ENCODE measurements around the gene TST.

The TST gene

GRCh38 chr22:37060801-37061610, 41.8 kb upstream of the TST start:
- H3K27me3 ChIP-seq (ENCODE audit: low read length), result no peaks in the 10 kb centered on the region
- no peak overlapping the region for H3K27ac ChIP-seq (ENCODE audit: low read depth, low read length)
- no peak overlapping the region for H3K4me3 ChIP-seq (ENCODE audit: insufficient read depth, low read length, poor library complexity, severe bottlenecking)
- H3K9me2 ChIP-seq (replicated peaks; ENCODE audit: insufficient read depth, low read length), result no peaks in the 10 kb centered on the region
- H3K9ac ChIP-seq (ENCODE audit: low read length), result no peak overlapping the region
- no peaks in the 10 kb centered on the region for H3F3A ChIP-seq (ENCODE audit: insufficient read depth)
- no peak overlapping the region for H2AFZ ChIP-seq (ENCODE audit: low read depth, low read length, severe bottlenecking)
- H3K36me3 ChIP-seq (ENCODE audit: low read length), result no peaks in the 10 kb centered on the region
- no peaks in the 10 kb centered on the region for H3K9me3 ChIP-seq (ENCODE audit: insufficient read depth, low read length)
- no peak for TF ChIP-seq CTCF (IDR thresholded peaks at IDR 0.05; ENCODE audit: insufficient read depth, low read length, poor library complexity, severe bottlenecking)
- TF ChIP-seq EZH2phosphoT487 (conservative IDR thresholded peaks at IDR 0.05; ENCODE audit: low read length), result no peak
- no peaks in the 10 kb centered on the region for H3K79me2 ChIP-seq (ENCODE audit: insufficient read depth, low read length)
- no peak overlapping the region for H3K4me2 ChIP-seq (ENCODE audit: low read depth, low read length, poor library complexity, severe bottlenecking)
- H4K20me1 ChIP-seq (ENCODE audit: low read depth, low read length), result no peaks in the 10 kb centered on the region

- Histone ChIP-seq H3K9me2 (replicated peaks; ENCODE audit: insufficient read depth, low read length) (no peaks in the 10 kb centered on the region), H3K27me3 (ENCODE audit: low read length) (no peaks in the 10 kb centered on the region), H3K9ac (ENCODE audit: low read length) (no peak overlapping the region), H3K4me3 (ENCODE audit: insufficient read depth, low read length, poor library complexity, severe bottlenecking) (no peak overlapping the region), H3K4me2 (ENCODE audit: low read depth, low read length, poor library complexity, severe bottlenecking) (no peak overlapping the region), H3K36me3 (ENCODE audit: low read length) (no peaks in the 10 kb centered on the region), H3F3A (ENCODE audit: insufficient read depth) (no peaks in the 10 kb centered on the region), H3K79me2 (ENCODE audit: insufficient read depth, low read length) (no peaks in the 10 kb centered on the region), H3K27ac (ENCODE audit: low read depth, low read length) (no peak overlapping the region), H4K20me1 (ENCODE audit: low read depth, low read length) (no peaks in the 10 kb centered on the region), H3K9me3 (ENCODE audit: insufficient read depth, low read length) (no peaks in the 10 kb centered on the region), H2AFZ (ENCODE audit: low read depth, low read length, severe bottlenecking) (no peak overlapping the region)
- TF ChIP-seq CTCF (IDR thresholded peaks at IDR 0.05; ENCODE audit: insufficient read depth, low read length, poor library complexity, severe bottlenecking), result no peak
- no peak for TF ChIP-seq EZH2phosphoT487 (conservative IDR thresholded peaks at IDR 0.05; ENCODE audit: low read length)
Observed at GRCh38 chr22:37059876-37060449, 40.7 kb upstream of the TST start.

GRCh38 chr22:37058917-37059701, 39.9 kb upstream of the TST start:
- Histone ChIP-seq H3K27ac (ENCODE audit: low read depth, low read length) (no peak overlapping the region), H3K36me3 (ENCODE audit: low read length) (no peaks in the 10 kb centered on the region), H3K79me2 (ENCODE audit: insufficient read depth, low read length) (no peaks in the 10 kb centered on the region), H3K4me2 (ENCODE audit: low read depth, low read length, poor library complexity, severe bottlenecking) (no peak overlapping the region), H3K4me3 (ENCODE audit: insufficient read depth, low read length, poor library complexity, severe bottlenecking) (no peak overlapping the region), H3K9ac (ENCODE audit: low read length) (no peak overlapping the region), H4K20me1 (ENCODE audit: low read depth, low read length) (no peaks in the 10 kb centered on the region), H3K9me2 (replicated peaks; ENCODE audit: insufficient read depth, low read length) (no peaks in the 10 kb centered on the region), H3K9me3 (ENCODE audit: insufficient read depth, low read length) (no peaks in the 10 kb centered on the region), H2AFZ (ENCODE audit: low read depth, low read length, severe bottlenecking) (no peak overlapping the region), H3K27me3 (ENCODE audit: low read length) (no peaks in the 10 kb centered on the region), H3F3A (ENCODE audit: insufficient read depth) (no peaks in the 10 kb centered on the region)
- TF ChIP-seq EZH2phosphoT487 (conservative IDR thresholded peaks at IDR 0.05; ENCODE audit: low read length) (no peak), CTCF (IDR thresholded peaks at IDR 0.05; ENCODE audit: insufficient read depth, low read length, poor library complexity, severe bottlenecking) (no peak)
